Testis (tissue), 3 donors: ENCODE results near the gene GRIN2D. TPM values are rescaled to one million over a fixed set of nuclear protein-coding genes. Genes with fewer than 3 reads are reported as not detected.

Experiments
- DNase-seq: peaks from one replicate; pipeline ENCODE4 v3.0.0-alpha.2; 2019
- H3K27ac ChIP-seq, 2 donors: fragments of 200-600 bp; sonication (generic); one replicate each; pipeline ENCODE4 v1.5.1; 2019
- H3K27me3 ChIP-seq: fragments of 200-600 bp; sonication (generic); one replicate; pipeline ENCODE4 v1.5.1; 2019
- H3K36me3 ChIP-seq: fragments of 200-600 bp; sonication (generic); one replicate; pipeline ENCODE4 v1.5.1; 2017; ENCODE audit warnings: low read depth; ENCODE audit errors: missing control alignments
- H3K4me1 ChIP-seq: fragments of 200-600 bp; sonication (generic); one replicate; pipeline ENCODE4 v1.5.1; 2019
- H3K4me3 ChIP-seq, 2 donors: fragments of 200-600 bp; sonication (generic); one replicate each; pipeline ENCODE4 v1.5.1; 2017 to 2019
- H3K9me3 ChIP-seq: fragments of 200-600 bp; sonication (generic); one replicate; pipeline ENCODE4 v1.5.1; 2017
- POLR2A ChIP-seq: fragments of 450-650 bp; IDR thresholded peaks from one replicate; pipeline ENCODE4 v1.6.1; 2017; ENCODE audit warnings: antibody characterized with exemption, mild to moderate bottlenecking, moderate library complexity
- WGBS, 2 donors: methylation state at CpG; one replicate each; pipeline ENCODE4 v1.1.5; 2018; 5-methylcytosine and 5-hydroxymethylcytosine counted together
- intact Hi-C: fragments of 100-400 bp; cut with DNase I; formaldehyde crosslinking; loops from one replicate; pipeline ENCODE4 v1.15.1; 2023; ENCODE audit warnings: low total_unique reads
- polyA plus RNA-seq: library from polyadenylated mRNA; stranded (reverse); fragments of 350-450 nt; fragmentation: Illumina TruSeq; extraction: RNeasy Lipid Tissue Mini Kit (QIAGEN cat#74804); gene quantifications from one replicate; pipeline ENCODE4 v1.2.3, GENCODE V29; 2014; ENCODE audit warnings: low read depth, low replicate concordance; ENCODE audit not compliant: insufficient read depth
- total RNA-seq, 2 donors: library from RNA; depleted of rRNA; stranded (reverse); fragments of >200 nt; gene quantifications; one replicate each; pipeline ENCODE4 v1.2.3, GENCODE V29; 2016
- TF ChIP-seq, protein P1 (sequence below), 3 experiments: fragments of 450-650 bp in 2 of 3; fragments of 200-600 bp in 1 of 3; sonication (generic) in 1 of 3; IDR thresholded peaks; one replicate each; pipeline ENCODE4 v1.5.1; 2016 to 2019; ENCODE audit warnings: antibody characterized with exemption in 3 of 3, mild to moderate bottlenecking in 2 of 3, moderate library complexity in 1 of 3

GRIN2D gene
- total and polyA plus RNA-seq, 3 donors from 2014 or later = 1.4 to 2.7 (median 2.4) TPM

DNA sequence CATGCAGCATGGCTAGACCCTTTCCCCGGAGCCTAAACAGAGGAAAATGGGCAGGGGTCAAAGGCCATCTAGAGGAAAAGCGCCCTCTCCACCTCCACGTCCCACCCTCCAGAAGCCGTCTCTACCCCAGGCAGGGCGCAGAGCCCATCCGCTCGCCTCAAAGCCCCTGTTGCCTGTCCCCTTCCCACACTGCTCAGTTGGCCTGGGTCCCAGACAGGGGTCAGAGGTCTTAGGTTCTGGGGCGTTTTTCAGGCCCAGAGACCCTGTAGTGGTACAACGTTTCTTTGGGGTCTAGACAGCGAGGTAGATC lies 30.0 kb upstream of the GRIN2D start:
- intact Hi-C loops = no loop called here
- WGBS, 2 donors = 1% methylated on average over 10 of the region's 10 CpGs; no CpG with 5 or more reads in 1 of the 2 donors

GRCh38 chr19:48363810-48364597 lies 29.5 kb upstream of the GRIN2D start, which contains the start of the genes SYNGR4 and TMEM143:
TSS of gene SYNGR4 (plus strand) at chr19:48364367. CDS start at chr19:48365843, 1,476 bp downstream.
TSS of gene TMEM143 (minus strand) at chr19:48363940. CDS start at chr19:48363920, 20 bp downstream.
- peak; percentile 98 for DNase-seq
- Histone ChIP-seq H3K4me1 (peaks cover 12% of the 10 kb centered on the region), H3K9me3 (no peaks in the 10 kb centered on the region), H3K27ac (peak within 1 kb of the TSS; percentile 91 to 92), H3K4me3 (peak within 1 kb of the TSS; percentile 59 to 74), H3K27me3 (no peaks in the 10 kb centered on the region), H3K36me3 (no peaks in the 10 kb centered on the region)
- peak; percentile 8 for TF ChIP-seq POLR2A
- TF ChIP-seq, protein P1, sequence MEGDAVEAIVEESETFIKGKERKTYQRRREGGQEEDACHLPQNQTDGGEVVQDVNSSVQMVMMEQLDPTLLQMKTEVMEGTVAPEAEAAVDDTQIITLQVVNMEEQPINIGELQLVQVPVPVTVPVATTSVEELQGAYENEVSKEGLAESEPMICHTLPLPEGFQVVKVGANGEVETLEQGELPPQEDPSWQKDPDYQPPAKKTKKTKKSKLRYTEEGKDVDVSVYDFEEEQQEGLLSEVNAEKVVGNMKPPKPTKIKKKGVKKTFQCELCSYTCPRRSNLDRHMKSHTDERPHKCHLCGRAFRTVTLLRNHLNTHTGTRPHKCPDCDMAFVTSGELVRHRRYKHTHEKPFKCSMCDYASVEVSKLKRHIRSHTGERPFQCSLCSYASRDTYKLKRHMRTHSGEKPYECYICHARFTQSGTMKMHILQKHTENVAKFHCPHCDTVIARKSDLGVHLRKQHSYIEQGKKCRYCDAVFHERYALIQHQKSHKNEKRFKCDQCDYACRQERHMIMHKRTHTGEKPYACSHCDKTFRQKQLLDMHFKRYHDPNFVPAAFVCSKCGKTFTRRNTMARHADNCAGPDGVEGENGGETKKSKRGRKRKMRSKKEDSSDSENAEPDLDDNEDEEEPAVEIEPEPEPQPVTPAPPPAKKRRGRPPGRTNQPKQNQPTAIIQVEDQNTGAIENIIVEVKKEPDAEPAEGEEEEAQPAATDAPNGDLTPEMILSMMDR (IDR thresholded peaks at IDR 0.05) = peak in 1 of 3 experiments; percentile 5
- intact Hi-C loops = no loop called here
- WGBS, 2 donors = 1 to 2% methylated on average over 49 to 57 of the region's 59 CpGs

More for the DNA sequence above, 30.0 kb upstream of the GRIN2D start:
- peak overlapping the region; percentile 59 to 74 for H3K4me3 ChIP-seq
- DNase-seq = no peak
- H3K27ac ChIP-seq = peak overlapping the region; percentile 91 to 92
- no peaks in the 10 kb centered on the region for H3K36me3 ChIP-seq
- H3K27me3 ChIP-seq = no peaks in the 10 kb centered on the region
- no peaks in the 10 kb centered on the region for H3K9me3 ChIP-seq
- peaks cover 11% of the 10 kb centered on the region for H3K4me1 ChIP-seq
- TF ChIP-seq, protein P1 (IDR thresholded peaks at IDR 0.05) = no peak
- TF ChIP-seq POLR2A = no peak

GRCh38 chr19:48364598-48365348 lies 28.7 kb upstream of the GRIN2D start:
- DNase-seq = no peak
- no peaks in the 10 kb centered on the region for H3K27me3 ChIP-seq
- no peaks in the 10 kb centered on the region for H3K36me3 ChIP-seq
- H3K9me3 ChIP-seq = no peaks in the 10 kb centered on the region
- peak overlapping the region; percentile 59 to 74 for H3K4me3 ChIP-seq
- H3K27ac ChIP-seq = peak overlapping the region; percentile 91 to 92
- peaks cover 12% of the 10 kb centered on the region for H3K4me1 ChIP-seq
- WGBS, 2 donors = 52 to 62% methylated on average over 10 of the region's 10 CpGs
- TF ChIP-seq, protein P1 (IDR thresholded peaks at IDR 0.05) = no peak
- no peak for TF ChIP-seq POLR2A
- intact Hi-C loops = no loop called here

DNA sequence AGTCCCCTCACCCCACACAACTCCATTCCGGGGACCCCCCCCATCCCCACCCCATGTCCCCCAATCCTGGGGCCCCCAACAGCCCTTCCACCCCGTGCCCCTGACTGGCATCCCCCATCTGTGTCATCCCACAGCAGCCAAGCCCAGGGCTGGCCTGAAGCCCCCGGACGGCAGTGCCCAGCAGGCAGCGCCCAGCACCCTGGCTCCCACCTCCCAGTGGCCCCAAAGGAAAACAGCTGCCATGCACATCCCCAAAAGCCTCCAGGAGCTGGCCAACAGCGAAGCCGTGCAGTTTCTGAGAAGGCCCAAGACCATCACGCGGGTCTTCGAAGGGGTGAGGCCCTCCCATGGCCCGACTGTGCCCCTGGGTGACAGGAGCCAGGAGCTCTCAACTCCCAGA lies 27.9 kb upstream of the GRIN2D start:
- no peak overlapping the region for H3K27ac ChIP-seq
- H3K4me3 ChIP-seq = no peak overlapping the region
- TF ChIP-seq POLR2A = no peak
- TF ChIP-seq, protein P1 (IDR thresholded peaks at IDR 0.05) = no peak
- no peaks in the 10 kb centered on the region for H3K36me3 ChIP-seq
- intact Hi-C loops = no loop called here
- H3K27me3 ChIP-seq = no peaks in the 10 kb centered on the region
- no peaks in the 10 kb centered on the region for H3K9me3 ChIP-seq
- H3K4me1 ChIP-seq = peaks cover 12% of the 10 kb centered on the region
- no peak for DNase-seq
- WGBS, 2 donors = 97% methylated on average over 10 of the region's 11 CpGs
